ENCODE data around the gene HMGB1. TPM values are rescaled to one million over a fixed set of nuclear protein-coding genes. Genes with fewer than 3 reads are reported as not detected.

The HMGB1 gene
- total and polyA plus RNA-seq, 2 of the 4 experiments (the other 2 are of a cell fraction), result 185 to 276 TPM

GRCh38 chr13:30409886-30410704, 55.6 kb downstream of the HMGB1 start:
- H3K4me3 ChIP-seq (ENCODE audit: insufficient read depth, low read depth, low read length), result no peak overlapping the region
- H3K18ac ChIP-seq (ENCODE audit: low read depth, low read length), result no peak overlapping the region
- in situ Hi-C loops (cut with MboI; ENCODE audit: low sequenced_read_pairs) (no loop called here), dilution Hi-C loops (cut with HindIII; ENCODE audit: low sequenced_read_pairs, unreplicated experiment) (no loop called here), intact Hi-C loops (cut with micrococcal nuclease) (loop anchor here (10.0 kb wide), 1 partner anchor 455 kb away; no protein-coding TSS in a partner anchor)
- peak; percentile 85 for DNase-seq
- no peak overlapping the region for H4K5ac ChIP-seq (ENCODE audit: low read depth, low read length)
- H4K91ac ChIP-seq (ENCODE audit: insufficient read depth, low read depth, low read length), result no peak overlapping the region
- H3K4me2 ChIP-seq (ENCODE audit: low read depth, low read length), result no peak overlapping the region
- H4K20me1 ChIP-seq (ENCODE audit: insufficient read depth, low read length), result no peaks in the 10 kb centered on the region
- POLR2A ChIA-PET (ENCODE audit: unreplicated experiment), result no interaction called here
- BruUV-seq (replicated peaks), result no TSS peak
- TF ChIP-seq FOS (IDR thresholded peaks at IDR 0.05; ENCODE audit: low read depth, low read length) (peak; percentile 40; the same call in 1 of the 2 replicates), RFX5 (IDR thresholded peaks at IDR 0.05; ENCODE audit: low read depth, low read length) (no peak)
- WGBS, 2 experiments (ENCODE audit: extremely low coverage in 2 of 2, insufficient read length in 1 of 2), result no CpG with 5 or more reads among the region's 13 CpGs
- H3K4me1 ChIP-seq (ENCODE audit: control insufficient read depth, insufficient read depth, low read length), result peaks cover 2% of the 10 kb centered on the region; the same call in 1 of the 2 replicates
- no peaks in the 10 kb centered on the region for H3K9me3 ChIP-seq (ENCODE audit: control insufficient read depth, insufficient read depth, low read length)
- H4K8ac ChIP-seq (ENCODE audit: low read depth in 2 of 2, low read length in 2 of 2), result no peak overlapping the region
- H3K79me1 ChIP-seq (ENCODE audit: low read depth in 1 of 2, low read length in 2 of 2), result no peaks in the 10 kb centered on the region
- H3K9ac ChIP-seq (ENCODE audit: low read depth, low read length), result no peak overlapping the region; the same call in 1 of the 2 replicates
- no peak overlapping the region; the same call in 1 of the 2 replicates for H3K14ac ChIP-seq (replicated peaks; ENCODE audit: low read depth, low read length)
- CTCF ChIA-PET, result no interaction called here
- H3K36me3 ChIP-seq (ENCODE audit: control insufficient read depth, insufficient read depth, low read length), result no peaks in the 10 kb centered on the region
- no peak overlapping the region for H2BK20ac ChIP-seq (ENCODE audit: low read depth, low read length)
- H2AK9ac ChIP-seq (replicated peaks; ENCODE audit: low read depth, low read length, poor library complexity), result no peak overlapping the region
- H2BK15ac ChIP-seq (ENCODE audit: low read depth, low read length), result 0 out of 3 replicates have a peak overlapping the region, but pooled peaks have one; percentile 0
- 0 out of 2 replicates have a peak, but pooled peaks cover 4% of the 10 kb centered on the region for H3K9me1 ChIP-seq (ENCODE audit: insufficient read depth, low read length)
- peak; percentile 80 for ATAC-seq (ENCODE audit: low read depth)
- no peaks in the 10 kb centered on the region; the same call in 1 of the 2 replicates for H3K27me3 ChIP-seq (ENCODE audit: control insufficient read depth, insufficient read depth, low read length)
- H3K4ac ChIP-seq (ENCODE audit: low read depth, low read length), result no peak overlapping the region
- H2AK5ac ChIP-seq (ENCODE audit: low read depth, low read length), result no peak overlapping the region
- H3K23ac ChIP-seq (ENCODE audit: low read depth, low read length), result no peak overlapping the region
- no peak overlapping the region for H2BK120ac ChIP-seq (ENCODE audit: low read depth, low read length)
- no peak overlapping the region for H3K56ac ChIP-seq (ENCODE audit: extremely low read depth, insufficient read depth, low read length)
- no peak overlapping the region for H3K27ac ChIP-seq (ENCODE audit: insufficient read depth, low read length)
- no peak overlapping the region for H2AFZ ChIP-seq (replicated peaks; ENCODE audit: low read length, poor library complexity)
- H2BK5ac ChIP-seq (ENCODE audit: low read depth, low read length, poor library complexity, severe bottlenecking), result no peak overlapping the region
